Left ventricle myocardium inferior (tissue), 1 donor: ENCODE results near the gene SRCAP. TPM values are rescaled to one million over a fixed set of nuclear protein-coding genes. Genes with fewer than 3 reads are reported as not detected.

Experiments used
- DNase-seq: peaks from one replicate; pipeline ENCODE4 v3.0.0-alpha.2; 2020
- H3K27ac ChIP-seq: fragments of 200-600 bp; replicated peaks from 2 replicates; pipeline ENCODE4 v1.8.0; 2021
- H3K27me3 ChIP-seq: fragments of 200-600 bp; 2 replicates; pipeline ENCODE4 v1.8.0; 2021; ENCODE audit warnings: low read depth
- H3K36me3 ChIP-seq: fragments of 200-600 bp; 2 replicates; pipeline ENCODE4 v1.8.0; 2021
- H3K4me1 ChIP-seq: fragments of 200-600 bp; 2 replicates; pipeline ENCODE4 v1.8.0; 2021
- H3K4me3 ChIP-seq: fragments of 200-600 bp; 2 replicates; pipeline ENCODE4 v1.8.0; 2021; ENCODE audit warnings: mild to moderate bottlenecking, moderate library complexity
- H3K9me3 ChIP-seq: fragments of 200-600 bp; replicated peaks from 2 replicates; pipeline ENCODE4 v1.8.0; 2021
- CTCF ChIP-seq: fragments of 200-600 bp; IDR thresholded peaks from 2 replicates; pipeline ENCODE4 v1.8.0; 2021; ENCODE audit warnings: antibody characterized with exemption, mild to moderate bottlenecking, borderline replicate concordance
- intact Hi-C: fragments of 100-400 bp; cut with micrococcal nuclease; formaldehyde crosslinking; loops from one replicate; pipeline ENCODE4 v1.11.0; 2022
- long read RNA-seq: library from polyadenylated mRNA; unstranded; transcript quantifications from one replicate; pipeline ENCODE4 v2.0.0, GENCODE V29; 2021
- total RNA-seq: library from RNA; stranded (reverse); fragmentation: NEBNext Ultra II Directional; extraction: Animal tissue kit (Norgen Biotek cat#: 25700); gene quantifications from one replicate; pipeline ENCODE4 v1.2.1, GENCODE V29; 2021
- donor health status: DM: no; HTN: yes; CAD: no; lungs with severe emphysema.

SRCAP gene
- 42.5 TPM for total RNA-seq
- long read RNA-seq, partial matches to known transcripts: 0 of 1 reads
- long read RNA-seq, other reads (novel, unspliced or antisense): 1 of 1 reads

DNA sequence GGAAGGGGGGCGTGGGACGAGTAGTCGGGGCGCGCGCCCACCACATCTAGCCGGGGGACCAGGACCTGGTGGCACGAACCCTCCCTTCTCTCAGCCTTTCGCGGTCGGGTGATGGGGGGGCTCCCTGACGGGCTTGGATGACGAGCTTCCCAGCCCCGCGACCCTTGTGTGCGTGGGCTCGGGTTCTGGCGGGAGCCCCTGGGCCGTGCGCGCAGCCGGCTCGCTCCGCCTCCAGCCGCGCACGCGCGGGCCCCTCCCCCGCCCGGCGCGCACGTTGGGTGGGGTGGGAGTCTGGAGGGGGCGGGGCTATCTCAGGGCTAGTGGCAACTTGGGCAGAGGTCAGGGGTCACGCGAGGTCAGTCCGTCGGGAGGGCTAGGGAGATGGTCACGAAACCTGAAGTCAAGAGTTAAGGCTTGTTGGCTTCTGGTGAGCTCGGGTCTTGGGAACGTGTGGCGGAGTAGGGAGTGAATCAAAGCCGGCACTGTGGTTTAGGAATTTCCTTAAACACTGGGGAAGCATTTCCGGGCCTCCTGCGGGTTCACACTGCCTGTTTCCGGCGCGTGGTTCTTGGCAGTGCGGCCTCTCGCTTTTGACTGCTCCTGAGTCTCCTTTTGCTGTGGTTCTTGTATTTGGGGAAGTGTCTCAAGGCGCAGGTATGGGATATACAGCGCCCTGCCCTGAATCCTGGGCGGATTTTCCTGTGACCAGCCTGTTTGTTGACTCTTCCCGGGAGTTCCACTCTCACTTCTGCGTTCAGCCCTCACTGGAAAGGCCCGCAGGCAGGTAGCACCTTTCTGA, at the start of gene SRCAP:
SRCAP (plus strand) TSS at position 356 of the 799 bp plus-strand sequence. CDS start 1,654 bp downstream, outside the sequence.
- intact Hi-C loops: no loop called here

GRCh38 chr16:30649725-30650368, 49.1 kb upstream of the SRCAP start:
- intact Hi-C loops: no loop called here
- Histone ChIP-seq H3K27ac (peak overlapping the region; percentile 96), H3K4me3 (peak overlapping the region; percentile 90), H3K4me1 (peaks cover 29% of the 10 kb centered on the region), H3K36me3 (peaks cover 25% of the 10 kb centered on the region), H3K9me3 (no peaks in the 10 kb centered on the region), H3K27me3 (no peaks in the 10 kb centered on the region)
- TF ChIP-seq CTCF: no peak
- no peak for DNase-seq

More for the DNA sequence above, at the start of gene SRCAP:
- H3K36me3 ChIP-seq: peaks cover 43% of the 10 kb centered on the region
- no peaks in the 10 kb centered on the region for H3K27me3 ChIP-seq
- H3K4me3 ChIP-seq: peak within 1 kb of the TSS; percentile 99
- H3K27ac ChIP-seq: peak within 1 kb of the TSS; percentile 99
- H3K4me1 ChIP-seq: peaks cover 43% of the 10 kb centered on the region
- no peaks in the 10 kb centered on the region for H3K9me3 ChIP-seq
- TF ChIP-seq CTCF: no peak
- DNase-seq: peak; percentile 86

- intact Hi-C loops: no loop called here
- peak; percentile 44 for TF ChIP-seq CTCF
- DNase-seq: peak; percentile 100
- H3K9me3 ChIP-seq: no peaks in the 10 kb centered on the region
- no peaks in the 10 kb centered on the region for H3K27me3 ChIP-seq
- H3K27ac ChIP-seq: peak within 1 kb of the TSS; percentile 96
- H3K36me3 ChIP-seq: peaks cover 32% of the 10 kb centered on the region
- H3K4me3 ChIP-seq: peak within 1 kb of the TSS; percentile 90
- H3K4me1 ChIP-seq: peaks cover 29% of the 10 kb centered on the region
These were observed 48.4 kb upstream of the SRCAP start, which contains the start of gene PRR14 for GRCh38 chr16:30650369-30651123. PRR14 (plus strand) TSS chr16:30650960; CDS start chr16:30651646, 686 bp downstream.

DNA sequence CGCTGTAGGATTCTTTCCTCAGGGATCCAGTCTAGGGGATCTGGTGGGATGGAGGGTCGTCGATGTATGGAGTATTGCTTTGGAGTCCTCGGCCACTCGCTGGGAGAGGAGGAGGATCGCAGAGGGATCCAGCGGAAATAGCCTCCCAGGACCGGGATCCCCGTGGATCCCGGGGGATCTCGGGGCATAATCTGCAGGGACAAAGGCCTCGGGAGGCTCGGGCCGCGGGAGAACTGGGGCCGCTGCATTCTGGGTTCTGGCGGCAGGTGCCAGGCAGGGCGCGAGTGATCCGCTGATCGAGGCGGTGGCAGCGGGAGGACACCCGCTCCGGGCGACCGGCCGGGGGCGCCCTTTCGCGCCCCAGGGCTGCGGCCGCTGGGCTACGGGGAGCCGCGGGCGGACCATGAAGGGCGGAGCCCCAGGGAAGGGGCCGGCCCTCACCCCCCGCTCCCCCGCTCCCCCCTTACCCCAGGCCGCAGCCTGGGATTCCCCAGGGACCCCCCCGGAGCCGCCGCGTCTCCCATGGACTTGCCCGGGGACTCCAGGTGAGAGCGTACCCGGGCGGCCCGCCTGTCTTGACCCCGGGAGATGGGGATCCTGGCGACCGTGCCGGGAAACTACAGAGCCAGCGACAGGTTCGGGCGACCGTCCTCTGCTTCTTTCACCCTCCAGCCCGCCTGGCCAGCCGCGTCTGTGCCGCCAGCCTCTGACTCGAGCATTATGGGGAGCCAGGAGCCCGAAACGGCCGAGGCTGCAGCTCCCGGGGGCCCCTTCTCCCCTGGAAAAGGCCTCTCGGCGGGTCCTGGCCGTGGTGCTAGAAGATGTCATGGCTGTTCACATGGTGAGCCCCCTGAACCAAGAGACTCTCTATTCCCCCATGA, 47.6 kb upstream of the SRCAP start:
- no peaks in the 10 kb centered on the region for H3K9me3 ChIP-seq
- TF ChIP-seq CTCF: peak; percentile 73
- H3K4me3 ChIP-seq: peak overlapping the region; percentile 90
- no peaks in the 10 kb centered on the region for H3K27me3 ChIP-seq
- H3K4me1 ChIP-seq: peaks cover 30% of the 10 kb centered on the region
- intact Hi-C loops: no loop called here
- H3K36me3 ChIP-seq: peaks cover 40% of the 10 kb centered on the region
- peak overlapping the region; percentile 96 for H3K27ac ChIP-seq
- DNase-seq: peak; percentile 74
